GM12878 (cell line): ENCODE results near the gene RFX3. TPM values are rescaled to one million over a fixed set of nuclear protein-coding genes. Genes with fewer than 3 reads are reported as not detected.

Source experiments
- ATAC-seq: fragments of 200-7000 bp; cut with Tn5 transposase; 3 replicates; pipeline ENCODE4 v1.9.1; 2020; ENCODE audit warnings: mild to moderate bottlenecking, moderate library complexity
- BruUV-seq: library from RNA; stranded (reverse); fragments of 400-500 nt; replicated peaks from 2 replicates; lab custom pipeline; 2021; lab: Mats Ljungman, UMichigan
- CTCF ChIA-PET: fragments of 300-600 bp; sonication (Branson Sonifier 250); formaldehyde crosslinking; extraction: SDS; loops from one replicate; lab custom pipeline; 2021; ENCODE audit warnings: inconsistent platforms; lab: Yijun Ruan, JAX
- POLR2A ChIA-PET: fragments of 350-600 bp; formaldehyde crosslinking; extraction: SDS; loops from one replicate; lab custom pipeline; 2021; ENCODE audit warnings: inconsistent platforms; lab: Charles Lee
- RAD21 ChIA-PET: fragments of 300-600 bp; sonication (Branson Sonifier 250); formaldehyde crosslinking; loops from one replicate; lab custom pipeline; 2023; ENCODE audit warnings: antibody characterized with exemption; ENCODE audit not compliant: unreplicated experiment; lab: Charles Lee
- SMC1A ChIA-PET: fragments of 300-600 bp; sonication (Branson Sonifier 250); formaldehyde crosslinking; loops from one replicate; lab custom pipeline; 2023; ENCODE audit not compliant: unreplicated experiment, uncharacterized antibody; lab: Charles Lee
- DNase-seq: peaks from one replicate; pipeline ENCODE4 v3.0.0-alpha.2; 2011; ENCODE audit warnings: low read depth, low spot score
- FAIRE-seq: peaks from 3 replicates; lab custom pipeline; 2011; peaks lifted over from hg19 to GRCh38; lab: Jason Lieb, UNC
- H2AFZ ChIP-seq: 2 replicates; pipeline ENCODE4 v1.6.0; 2011; ENCODE audit warnings: low read depth, low read length, control low read depth; ENCODE audit not compliant: control insufficient read depth
- H3K27ac ChIP-seq: 2 replicates; pipeline ENCODE4 v1.5.1; 2011; ENCODE audit warnings: control low read depth; ENCODE audit not compliant: control insufficient read depth, insufficient read depth
- H3K27me3 ChIP-seq, 2 experiments: replicated peaks in 1 of 2; 2 replicates each; pipeline versions ENCODE4 v1.6.0 to v1.6.1; 2011; ENCODE audit warnings: low read length in 1 of 2; ENCODE audit not compliant: control insufficient read depth in 2 of 2, insufficient read depth in 2 of 2
- H3K36me3 ChIP-seq, 2 experiments: 2 replicates each; pipeline ENCODE4 v1.5.1; 2011; ENCODE audit warnings: low read length in 1 of 2; ENCODE audit not compliant: control insufficient read depth in 2 of 2, insufficient read depth in 2 of 2
- H3K4me1 ChIP-seq: 2 replicates; pipeline ENCODE4 v1.6.1; 2011; ENCODE audit warnings: mild to moderate bottlenecking, low read length, moderate library complexity, mixed read lengths; ENCODE audit not compliant: control insufficient read depth, insufficient read depth
- H3K4me2 ChIP-seq: 2 replicates; pipeline ENCODE4 v1.6.0; 2011; ENCODE audit warnings: control low read depth; ENCODE audit not compliant: control insufficient read depth, insufficient read depth
- H3K4me3 ChIP-seq: fragments of 200-600 bp; sonication (generic); 2 replicates; pipeline ENCODE4 v1.5.1; 2016
- H3K79me2 ChIP-seq: 2 replicates; pipeline ENCODE4 v1.6.0; 2011; ENCODE audit warnings: low read length; ENCODE audit not compliant: control insufficient read depth, insufficient read depth
- H3K9ac ChIP-seq: 2 replicates; pipeline ENCODE4 v1.8.0; 2011; ENCODE audit warnings: low read length, control low read depth, mixed read lengths; ENCODE audit not compliant: control insufficient read depth, insufficient read depth
- H3K9me3 ChIP-seq: replicated peaks from 3 replicates; pipeline ENCODE4 v1.5.1; 2011; ENCODE audit warnings: mild to moderate bottlenecking, low read length; ENCODE audit not compliant: control insufficient read depth, insufficient read depth
- H4K20me1 ChIP-seq: 2 replicates; pipeline ENCODE4 v1.6.0; 2011; ENCODE audit not compliant: control insufficient read depth, insufficient read depth
- BHLHE40 ChIP-seq, 2 experiments: fragments of 450-650 bp in 1 of 2; IDR thresholded peaks; 2 replicates each; pipeline ENCODE4 v1.6.1; 2011 to 2017; ENCODE audit warnings: low read depth in 2 of 2, borderline replicate concordance in 1 of 2, improper control_type of control experiment in 1 of 2, low read length in 1 of 2, mild to moderate bottlenecking in 1 of 2
- DPF2 ChIP-seq: fragments of 450-650 bp; IDR thresholded peaks from 2 replicates; pipeline ENCODE4 v1.6.1; 2017; ENCODE audit warnings: mild to moderate bottlenecking
- FOS ChIP-seq: IDR thresholded peaks from 3 replicates; pipeline ENCODE4 v1.6.1; 2011; ENCODE audit warnings: borderline replicate concordance; ENCODE audit not compliant: insufficient read length; ENCODE audit errors: extremely low read depth
- HDAC6 ChIP-seq: fragments of 200-600 bp; sonication (generic); IDR thresholded peaks from one replicate; pipeline ENCODE4 v1.8.0; 2017; ENCODE audit warnings: antibody characterized with exemption; ENCODE audit not compliant: unreplicated experiment
- IRF5 ChIP-seq: fragments of 450-650 bp; IDR thresholded peaks from 2 replicates; pipeline ENCODE4 v1.6.1; 2017; ENCODE audit warnings: borderline replicate concordance
- LARP7 ChIP-seq: fragments of 450-650 bp; IDR thresholded peaks from 2 replicates; pipeline ENCODE4 v1.6.1; 2017; ENCODE audit warnings: mild to moderate bottlenecking
- NFIC ChIP-seq: IDR thresholded peaks from 2 replicates; pipeline ENCODE4 v1.6.1; 2012; ENCODE audit warnings: low read depth, mild to moderate bottlenecking, inconsistent platforms, low read length, moderate library complexity
- NR2C1 ChIP-seq: fragments of 450-650 bp; IDR thresholded peaks from 2 replicates; pipeline ENCODE4 v1.6.1; 2017; ENCODE audit warnings: antibody characterized with exemption, mild to moderate bottlenecking, moderate library complexity
- NR2C2 ChIP-seq: IDR thresholded peaks from 2 replicates; pipeline ENCODE4 v1.6.1; 2011; ENCODE audit warnings: borderline replicate concordance, low read depth; ENCODE audit not compliant: control insufficient read depth, insufficient read length
- POLR2AphosphoS2 ChIP-seq: IDR thresholded peaks from 2 replicates; pipeline ENCODE4 v1.6.1; 2011; ENCODE audit warnings: low read depth, mild to moderate bottlenecking, low read length, improper control_type of control experiment, moderate library complexity
- POLR2AphosphoS5 ChIP-seq: IDR thresholded peaks from 2 replicates; pipeline ENCODE4 v1.6.1; 2011; ENCODE audit warnings: mild to moderate bottlenecking, low read length, inconsistent platforms
- SMC3 ChIP-seq: IDR thresholded peaks from 2 replicates; pipeline ENCODE4 v1.6.1; 2011; ENCODE audit warnings: low read length, improper control_type of control experiment, borderline replicate concordance
- SUPT20H ChIP-seq: IDR thresholded peaks from 2 replicates; pipeline ENCODE4 v1.6.1; 2011; ENCODE audit warnings: low read depth, mild to moderate bottlenecking, low read length, moderate library complexity, borderline replicate concordance; ENCODE audit not compliant: control insufficient read depth
- WRNIP1 ChIP-seq: IDR thresholded peaks from 2 replicates; pipeline ENCODE4 v1.6.1; 2011; ENCODE audit warnings: low read depth, low read length, improper control_type of control experiment, borderline replicate concordance
- ZBTB33 ChIP-seq: fragments of 450-650 bp; IDR thresholded peaks from 2 replicates; pipeline ENCODE4 v1.6.1; 2017; ENCODE audit warnings: mild to moderate bottlenecking
- ZNF24 ChIP-seq: fragments of 450-650 bp; IDR thresholded peaks from 2 replicates; pipeline ENCODE4 v1.6.1; 2017; ENCODE audit warnings: antibody characterized with exemption, mild to moderate bottlenecking
- WGBS: methylation state at CpG from one replicate; pipeline ENCODE4 v1.1.6; 2016; ENCODE audit warnings: low lambda C conversion rate; ENCODE audit not compliant: insufficient replicate concordance, insufficient coverage; ENCODE audit errors: missing lambda C conversion rate; 5-methylcytosine and 5-hydroxymethylcytosine counted together
- in situ Hi-C: fragments of 300-500 bp; cut with MboI; formaldehyde crosslinking; loops from 9 replicates; pipeline ENCODE4 v1.14.3; 2018; ENCODE audit warnings: mixed read lengths
- intact Hi-C: fragments of 100-400 bp; cut with micrococcal nuclease; formaldehyde crosslinking; loops from one replicate; pipeline ENCODE4 v1.14.2; 2022; ENCODE audit not compliant: unreplicated experiment
- polyA plus RNA-seq, 11 experiments: library from polyadenylated mRNA; depleted of rRNA in 4 of 11; unstranded in 6 of 11; stranded (reverse) in 5 of 11; fragments of >200 nt; fragmentation: Nextera tagmentation in 4 of 11; fragmentation: Illumina TruSeq in 1 of 11; extraction: Ambion mirVana in 4 of 11; extraction: Trizol in 1 of 11; gene quantifications; 1 replicate in 1 of 11; 2 replicates in 10 of 11; pipeline versions ENCODE4 v1.2.1 to v1.2.3, GENCODE V29; 2011 to 2016; ENCODE audit warnings: inconsistent platforms in 2 of 11, missing spikeins in 2 of 11, low read depth in 1 of 11
- total RNA-seq, 4 experiments: library from RNA; depleted of rRNA in 3 of 4; stranded (reverse); fragments of >200 nt in 3 of 4; fragmentation: Illumina TruSeq in 1 of 4; extraction: Trizol in 1 of 4; gene quantifications; 2 replicates each; pipeline versions ENCODE4 v1.2.1 to v1.2.3, GENCODE V29; 2013 to 2021

RFX3 gene
- total and polyA plus RNA-seq, 10 of the 15 experiments (the other 5 are each of a cell fraction or from before 2014, with no cell fraction given): 1.2 to 26.4 (median 6.7) TPM

- H3K4me3 ChIP-seq: no peak overlapping the region
- H2AFZ ChIP-seq: no peak overlapping the region
- no peaks in the 10 kb centered on the region for H4K20me1 ChIP-seq
- H3K79me2 ChIP-seq: no peaks in the 10 kb centered on the region
- no peak overlapping the region for H3K4me2 ChIP-seq
- RAD21 ChIA-PET: no interaction called here
- TF ChIP-seq SMC3 (no peak), FOS (no peak), SUPT20H (no peak), ZNF24 (no peak), DPF2 (no peak), POLR2AphosphoS5 (no peak), NR2C2 (no peak), POLR2AphosphoS2 (no peak), WRNIP1 (no peak), NFIC (no peak), LARP7 (no peak), BHLHE40 (IDR thresholded peaks at IDR 0.05; ENCODE audit: borderline replicate concordance in 1 of 2, low read depth in 2 of 2, low read length in 1 of 2) (no peak), IRF5 (no peak), HDAC6 (no peak), NR2C1 (no peak), ZBTB33 (no peak)
- TF ChIP-seq, all 136 proteins: peak for 0
- no peak overlapping the region for H3K27ac ChIP-seq
- H3K4me1 ChIP-seq: peaks cover 3% of the 10 kb centered on the region
- CTCF ChIA-PET: interaction anchor here (1.2 kb wide), 1 partner anchor 50 kb away, joined by 3 read pairs; no protein-coding TSS in a partner anchor
- BruUV-seq: no TSS peak
- intact Hi-C loops: no loop called here
- in situ Hi-C loops: no loop called here
- peaks cover 6% of the 10 kb centered on the region; the same call in 2 of the 3 replicates for H3K9me3 ChIP-seq
- SMC1A ChIA-PET: interaction anchor here (0.9 kb wide), 1 partner anchor 11 kb away, joined by 3 read pairs; no protein-coding TSS in a partner anchor
- no peak overlapping the region for H3K9ac ChIP-seq
- no peak for FAIRE-seq
- POLR2A ChIA-PET: no interaction called here
- no peak for DNase-seq
- peaks cover 0 to 5% of the 10 kb centered on the region in 2 experiments; a peak in 1 of 4 replicates for H3K36me3 ChIP-seq
- ATAC-seq: no peak
- no peaks in the 10 kb centered on the region for H3K27me3 ChIP-seq
- 100% methylated on average over 2 of the region's 2 CpGs for WGBS
These were observed 134.4 kb downstream of the RFX3 start for GRCh38 chr9:3391414-3391813.
